ENCODE results near the gene NHSL2.
"Not testable (repeated sequence)": the region's sequence is repeated elsewhere in the genome, so short reads cannot be mapped to it uniquely, and the experiment has no call there.

NHSL2 gene

GRCh38 chrX:71910643-71910985, at the start of gene NHSL2:
Gene NHSL2, plus strand, starts transcription at chrX:71910845.
- Histone ChIP-seq H3K4me3 (ENCODE audit: low read length) (peak within 1 kb of the TSS; percentile 82), H3K9ac (ENCODE audit: low read depth, low read length) (peak within 1 kb of the TSS; percentile 78), H3K27me3 (ENCODE audit: insufficient read depth, low read length) (no peaks in the 10 kb centered on the region; the same call in 1 of the 2 replicates)

GRCh38 chrX:71867680-71868079, 43.0 kb upstream of the NHSL2 start:
- Histone ChIP-seq H3K9ac (ENCODE audit: low read depth, low read length) (no peak overlapping the region), H3K27ac (ENCODE audit: low read length) (no peak overlapping the region), H3K4me1 (ENCODE audit: insufficient read depth, low read length) (no peaks in the 10 kb centered on the region), H3K36me3 (ENCODE audit: insufficient read depth, low read depth, low read length) (no peaks in the 10 kb centered on the region), H3K9me3 (ENCODE audit: insufficient read depth, low read depth, low read length) (no peaks in the 10 kb centered on the region), H3K27me3 (ENCODE audit: insufficient read depth, low read length) (no peaks in the 10 kb centered on the region), H3K4me3 (ENCODE audit: low read length) (no peak overlapping the region)

More at GRCh38 chrX:71910643-71910985, at the start of gene NHSL2:
- no peaks in the 10 kb centered on the region for H3K36me3 ChIP-seq (ENCODE audit: insufficient read depth, low read depth, low read length)
- no peak within 1 kb of the TSS for H3K27ac ChIP-seq (ENCODE audit: low read length)
- no peaks in the 10 kb centered on the region for H3K9me3 ChIP-seq (ENCODE audit: insufficient read depth, low read depth, low read length)
- H3K4me1 ChIP-seq (ENCODE audit: insufficient read depth, low read length) = no peaks in the 10 kb centered on the region; the same call in 1 of the 2 replicates

- not testable (repeated sequence) for H3K4me1 ChIP-seq (ENCODE audit: insufficient read depth, low read length); H3K27me3 ChIP-seq (ENCODE audit: insufficient read depth, low read length); H3K9me3 ChIP-seq (ENCODE audit: insufficient read depth, low read depth, low read length); H3K36me3 ChIP-seq (ENCODE audit: insufficient read depth, low read depth, low read length); H3K9ac ChIP-seq (ENCODE audit: low read depth, low read length); H3K4me3 ChIP-seq (ENCODE audit: low read length); H3K27ac ChIP-seq (ENCODE audit: low read length)
Measured at GRCh38 chrX:71869566-71869965, 41.1 kb upstream of the NHSL2 start.

GRCh38 chrX:71870208-71871098, 40.2 kb upstream of the NHSL2 start:
- Histone ChIP-seq H3K4me3 (ENCODE audit: low read length) (no peak overlapping the region), H3K9ac (ENCODE audit: low read depth, low read length) (no peak overlapping the region), H3K27ac (ENCODE audit: low read length) (no peak overlapping the region)

GRCh38 chrX:71871367-71871766, 39.3 kb upstream of the NHSL2 start:
- Histone ChIP-seq H3K27ac (ENCODE audit: low read length) (no peak overlapping the region), H3K4me1 (ENCODE audit: insufficient read depth, low read length) (no peaks in the 10 kb centered on the region), H3K9ac (ENCODE audit: low read depth, low read length) (no peak overlapping the region), H3K4me3 (ENCODE audit: low read length) (no peak overlapping the region), H3K9me3 (ENCODE audit: insufficient read depth, low read depth, low read length) (no peaks in the 10 kb centered on the region), H3K36me3 (ENCODE audit: insufficient read depth, low read depth, low read length) (no peaks in the 10 kb centered on the region), H3K27me3 (ENCODE audit: insufficient read depth, low read length) (no peaks in the 10 kb centered on the region)

More at GRCh38 chrX:71870208-71871098, 40.2 kb upstream of the NHSL2 start:
- H3K36me3 ChIP-seq (ENCODE audit: insufficient read depth, low read depth, low read length) = no peaks in the 10 kb centered on the region
- no peaks in the 10 kb centered on the region for H3K4me1 ChIP-seq (ENCODE audit: insufficient read depth, low read length)
- H3K27me3 ChIP-seq (ENCODE audit: insufficient read depth, low read length) = no peaks in the 10 kb centered on the region
- H3K9me3 ChIP-seq (ENCODE audit: insufficient read depth, low read depth, low read length) = no peaks in the 10 kb centered on the region

- H3K36me3 ChIP-seq (ENCODE audit: insufficient read depth, low read depth, low read length) = no peaks in the 10 kb centered on the region
- H3K4me1 ChIP-seq (ENCODE audit: insufficient read depth, low read length) = no peaks in the 10 kb centered on the region
- H3K4me3 ChIP-seq (ENCODE audit: low read length) = no peak overlapping the region
- no peak overlapping the region for H3K9ac ChIP-seq (ENCODE audit: low read depth, low read length)
- H3K27me3 ChIP-seq (ENCODE audit: insufficient read depth, low read length) = no peaks in the 10 kb centered on the region
- H3K9me3 ChIP-seq (ENCODE audit: insufficient read depth, low read depth, low read length) = no peaks in the 10 kb centered on the region
- H3K27ac ChIP-seq (ENCODE audit: low read length) = no peak overlapping the region
Measured at GRCh38 chrX:71872542-71873458, 37.8 kb upstream of the NHSL2 start.

- no peak overlapping the region for H3K4me3 ChIP-seq (ENCODE audit: low read length)
- no peaks in the 10 kb centered on the region for H3K27me3 ChIP-seq (ENCODE audit: insufficient read depth, low read length)
- H3K9me3 ChIP-seq (ENCODE audit: insufficient read depth, low read depth, low read length) = no peaks in the 10 kb centered on the region
Measured at GRCh38 chrX:71873459-71873833, 37.2 kb upstream of the NHSL2 start.

GRCh38 chrX:71876841-71877240, 33.8 kb upstream of the NHSL2 start:
- H3K4me3 ChIP-seq (ENCODE audit: low read length); H3K9me3 ChIP-seq (ENCODE audit: insufficient read depth, low read depth, low read length); H3K27me3 ChIP-seq (ENCODE audit: insufficient read depth, low read length); H3K4me1 ChIP-seq (ENCODE audit: insufficient read depth, low read length); H3K27ac ChIP-seq (ENCODE audit: low read length); H3K9ac ChIP-seq (ENCODE audit: low read depth, low read length); H3K36me3 ChIP-seq (ENCODE audit: insufficient read depth, low read depth, low read length): not testable (repeated sequence)

More at GRCh38 chrX:71873459-71873833, 37.2 kb upstream of the NHSL2 start:
- H3K4me1 ChIP-seq (ENCODE audit: insufficient read depth, low read length) = no peaks in the 10 kb centered on the region
- no peak overlapping the region for H3K9ac ChIP-seq (ENCODE audit: low read depth, low read length)
- no peak overlapping the region for H3K27ac ChIP-seq (ENCODE audit: low read length)
- H3K36me3 ChIP-seq (ENCODE audit: insufficient read depth, low read depth, low read length) = no peaks in the 10 kb centered on the region

- no peak overlapping the region for H3K27ac ChIP-seq (ENCODE audit: low read length)
- H3K36me3 ChIP-seq (ENCODE audit: insufficient read depth, low read depth, low read length) = no peaks in the 10 kb centered on the region
- no peaks in the 10 kb centered on the region for H3K27me3 ChIP-seq (ENCODE audit: insufficient read depth, low read length)
- H3K9ac ChIP-seq (ENCODE audit: low read depth, low read length) = no peak overlapping the region
- H3K9me3 ChIP-seq (ENCODE audit: insufficient read depth, low read depth, low read length) = no peaks in the 10 kb centered on the region
- no peaks in the 10 kb centered on the region for H3K4me1 ChIP-seq (ENCODE audit: insufficient read depth, low read length)
- H3K4me3 ChIP-seq (ENCODE audit: low read length) = no peak overlapping the region
Measured at GRCh38 chrX:71885099-71885498, 25.5 kb upstream of the NHSL2 start.

GRCh38 chrX:71895607-71896006, 15.0 kb upstream of the NHSL2 start:
- Histone ChIP-seq H3K27me3 (ENCODE audit: insufficient read depth, low read length) (no peaks in the 10 kb centered on the region), H3K4me1 (ENCODE audit: insufficient read depth, low read length) (no peaks in the 10 kb centered on the region), H3K27ac (ENCODE audit: low read length) (no peak overlapping the region), H3K9me3 (ENCODE audit: insufficient read depth, low read depth, low read length) (no peaks in the 10 kb centered on the region), H3K36me3 (ENCODE audit: insufficient read depth, low read depth, low read length) (no peaks in the 10 kb centered on the region), H3K4me3 (ENCODE audit: low read length) (no peak overlapping the region), H3K9ac (ENCODE audit: low read depth, low read length) (no peak overlapping the region)

- H3K4me3 ChIP-seq (ENCODE audit: low read length) = no peak overlapping the region
- H3K9ac ChIP-seq (ENCODE audit: low read depth, low read length) = no peak overlapping the region
- no peaks in the 10 kb centered on the region for H3K4me1 ChIP-seq (ENCODE audit: insufficient read depth, low read length)
- no peaks in the 10 kb centered on the region; the same call in 1 of the 2 replicates for H3K27me3 ChIP-seq (ENCODE audit: insufficient read depth, low read length)
- 0 out of 2 replicates have a peak, but pooled peaks cover 4% of the 10 kb centered on the region for H3K9me3 ChIP-seq (ENCODE audit: insufficient read depth, low read depth, low read length)
- H3K36me3 ChIP-seq (ENCODE audit: insufficient read depth, low read depth, low read length) = no peaks in the 10 kb centered on the region
- H3K27ac ChIP-seq (ENCODE audit: low read length) = no peak overlapping the region
Measured at GRCh38 chrX:71906144-71906543, 4.5 kb upstream of the NHSL2 start.

All from iPS-20b (cell line).